ENCODE measurements around the gene HIC1.

DNA sequence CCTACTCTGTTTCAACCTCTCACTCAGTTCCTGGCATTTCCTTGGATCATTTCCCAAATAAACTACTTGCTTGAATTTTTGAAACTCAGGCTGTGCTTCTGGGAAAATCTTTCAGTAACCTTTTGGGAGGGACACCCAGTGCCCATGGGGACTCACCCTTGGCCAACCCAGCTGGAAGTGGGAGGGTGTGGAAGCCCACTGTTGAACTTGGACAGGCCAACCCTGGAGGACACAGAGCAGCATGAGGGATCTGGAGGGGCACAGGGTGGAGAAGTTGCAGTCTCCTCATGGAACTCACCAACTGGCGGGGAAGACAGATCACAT is 40.9 kb upstream of the HIC1 start:
- no peak for TF ChIP-seq POLR2A (IDR thresholded peaks at IDR 0.05)
- TF ChIP-seq, protein P1, sequence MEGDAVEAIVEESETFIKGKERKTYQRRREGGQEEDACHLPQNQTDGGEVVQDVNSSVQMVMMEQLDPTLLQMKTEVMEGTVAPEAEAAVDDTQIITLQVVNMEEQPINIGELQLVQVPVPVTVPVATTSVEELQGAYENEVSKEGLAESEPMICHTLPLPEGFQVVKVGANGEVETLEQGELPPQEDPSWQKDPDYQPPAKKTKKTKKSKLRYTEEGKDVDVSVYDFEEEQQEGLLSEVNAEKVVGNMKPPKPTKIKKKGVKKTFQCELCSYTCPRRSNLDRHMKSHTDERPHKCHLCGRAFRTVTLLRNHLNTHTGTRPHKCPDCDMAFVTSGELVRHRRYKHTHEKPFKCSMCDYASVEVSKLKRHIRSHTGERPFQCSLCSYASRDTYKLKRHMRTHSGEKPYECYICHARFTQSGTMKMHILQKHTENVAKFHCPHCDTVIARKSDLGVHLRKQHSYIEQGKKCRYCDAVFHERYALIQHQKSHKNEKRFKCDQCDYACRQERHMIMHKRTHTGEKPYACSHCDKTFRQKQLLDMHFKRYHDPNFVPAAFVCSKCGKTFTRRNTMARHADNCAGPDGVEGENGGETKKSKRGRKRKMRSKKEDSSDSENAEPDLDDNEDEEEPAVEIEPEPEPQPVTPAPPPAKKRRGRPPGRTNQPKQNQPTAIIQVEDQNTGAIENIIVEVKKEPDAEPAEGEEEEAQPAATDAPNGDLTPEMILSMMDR (IDR thresholded peaks at IDR 0.05): no peak
